ENCODE results near the gene MEIS1.

The MEIS1 gene

DNA sequence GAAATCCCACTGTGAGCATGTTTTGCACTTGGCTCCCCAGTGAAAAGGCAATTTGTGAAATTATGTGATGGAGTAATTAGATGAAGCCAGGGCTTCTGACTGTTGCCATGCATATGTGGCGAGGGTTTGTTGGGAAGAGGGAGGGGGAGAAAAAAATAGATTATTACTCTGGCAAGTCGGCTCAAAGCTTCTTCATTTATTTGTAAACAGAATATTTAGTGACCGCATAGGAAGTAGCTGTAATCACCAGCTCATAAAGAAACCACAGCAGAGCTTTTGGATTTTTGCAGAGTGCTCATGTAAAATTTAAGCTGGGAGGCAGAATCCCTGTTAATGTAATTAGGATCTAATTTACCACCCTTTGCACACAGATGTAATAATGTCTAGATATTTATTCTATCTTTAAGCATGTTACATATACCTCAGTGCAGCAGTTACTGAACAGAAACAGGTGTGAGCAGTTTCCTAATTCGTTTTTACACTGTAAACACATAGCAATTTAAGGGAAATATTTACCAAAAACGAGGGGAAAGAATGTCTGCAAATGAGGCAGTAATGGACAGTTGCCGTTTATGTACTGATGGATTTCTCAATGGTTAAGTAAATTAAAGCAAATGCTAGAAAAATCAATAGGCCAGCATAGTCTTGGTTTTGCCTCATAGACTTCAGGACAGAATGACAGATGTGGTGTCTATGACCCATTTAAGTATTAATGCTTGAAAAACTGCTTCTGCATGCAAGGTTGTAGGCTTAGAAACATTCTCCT lies 87.9 kb downstream of the MEIS1 start:
- CTCF ChIA-PET, result no interaction called here
- POLR2A ChIA-PET (ENCODE audit: low non-redundant PET), result no interaction called here
- no peak overlapping the region for H3K27ac ChIP-seq
- TF ChIP-seq CTCF (conservative IDR thresholded peaks at IDR 0.05; ENCODE audit: low read depth), result no peak
- DNase-seq (ENCODE audit: low spot score), result no peak

DNA sequence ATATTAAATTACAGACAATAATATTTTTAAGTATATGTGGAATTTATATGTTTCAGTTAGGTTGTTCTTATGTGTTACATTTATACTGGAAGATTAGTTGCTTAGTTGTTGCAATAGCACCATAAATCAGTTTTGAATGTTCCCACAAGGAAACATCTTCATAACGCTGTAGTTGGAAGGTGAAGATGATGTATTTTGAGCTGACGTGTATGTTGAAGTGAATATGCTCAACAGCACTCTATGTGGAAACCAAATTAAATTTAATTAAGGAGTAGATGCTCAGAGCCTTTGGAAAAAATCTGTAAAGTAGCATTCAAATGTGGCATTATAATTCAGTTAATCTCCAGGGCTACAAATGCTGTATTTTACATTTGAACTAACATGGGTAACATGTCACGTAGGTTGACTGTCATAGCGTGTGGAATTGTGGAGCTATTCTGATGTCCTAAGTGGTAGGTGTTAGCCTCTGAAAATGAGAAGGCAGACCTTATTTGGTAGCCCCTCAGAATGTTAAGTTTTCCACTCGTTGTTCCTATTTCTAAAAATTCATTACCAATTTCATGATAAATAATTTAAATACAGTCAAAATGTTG lies 88.5 kb downstream of the MEIS1 start:
- H3K27ac ChIP-seq, result no peak overlapping the region
- POLR2A ChIA-PET (ENCODE audit: low non-redundant PET), result no interaction called here
- CTCF ChIA-PET, result no interaction called here
- TF ChIP-seq CTCF (conservative IDR thresholded peaks at IDR 0.05; ENCODE audit: low read depth), result no peak
- no peak for DNase-seq (ENCODE audit: low spot score)

- POLR2A ChIA-PET (ENCODE audit: low non-redundant PET), result no interaction called here
- H3K27ac ChIP-seq, result no peak overlapping the region
- TF ChIP-seq CTCF (conservative IDR thresholded peaks at IDR 0.05; ENCODE audit: low read depth), result no peak
- CTCF ChIA-PET, result no interaction called here
- no peak for DNase-seq (ENCODE audit: low spot score)
Observed at GRCh38 chr2:66523990-66524389, 89.1 kb downstream of the MEIS1 start.

DNA sequence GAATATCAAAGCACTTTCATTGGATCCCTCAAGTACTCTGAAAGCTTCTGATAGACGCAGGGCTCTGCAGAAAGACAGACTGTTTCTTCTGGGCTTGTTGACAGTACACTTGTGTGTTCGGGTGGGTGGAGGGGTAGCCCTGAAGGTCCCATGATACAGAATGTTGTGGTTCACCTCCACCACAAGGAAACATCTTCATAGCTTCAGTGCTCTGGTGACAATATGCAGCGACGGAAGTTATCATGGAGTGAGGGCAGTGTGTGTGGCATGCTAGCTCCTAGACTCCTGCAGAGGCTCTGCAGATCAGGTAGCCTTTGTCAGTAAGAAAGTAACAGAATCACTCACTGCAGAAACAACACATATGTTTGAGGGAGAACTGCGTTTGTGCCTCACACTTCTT lies 90.7 kb downstream of the MEIS1 start:
- no peak for TF ChIP-seq CTCF (conservative IDR thresholded peaks at IDR 0.05; ENCODE audit: low read depth)
- no peak overlapping the region for H3K27ac ChIP-seq
- ChIA-PET POLR2A (ENCODE audit: low non-redundant PET) (no interaction called here), CTCF (no interaction called here)
- DNase-seq (ENCODE audit: low spot score), result no peak

DNA sequence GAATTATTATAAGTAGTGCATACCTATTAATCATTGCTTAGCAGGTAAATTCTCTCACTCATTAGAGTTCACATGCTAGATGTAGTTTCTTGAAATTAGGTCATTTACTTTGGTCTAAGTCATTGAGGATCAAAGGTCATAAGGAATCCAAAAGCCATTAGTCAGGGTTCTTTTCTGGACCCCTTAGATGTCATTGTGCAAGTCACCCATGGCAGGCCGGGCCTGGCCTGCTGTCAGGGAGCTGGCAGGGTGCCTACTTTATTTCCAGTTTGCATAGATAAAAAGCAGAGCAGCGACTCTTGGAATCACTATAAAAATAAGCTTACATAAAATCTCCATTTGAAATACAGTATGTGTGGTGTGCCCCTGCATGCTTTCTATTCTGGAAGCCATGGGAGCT lies 91.3 kb downstream of the MEIS1 start:
- TF ChIP-seq CTCF (conservative IDR thresholded peaks at IDR 0.05; ENCODE audit: low read depth), result no peak
- no peak overlapping the region for H3K27ac ChIP-seq
- POLR2A ChIA-PET (ENCODE audit: low non-redundant PET), result no interaction called here
- CTCF ChIA-PET, result no interaction called here
- no peak for DNase-seq (ENCODE audit: low spot score)

GRCh38 chr2:66528974-66529724 lies 94.2 kb downstream of the MEIS1 start:
- no peak for TF ChIP-seq CTCF (conservative IDR thresholded peaks at IDR 0.05; ENCODE audit: low read depth)
- H3K27ac ChIP-seq, result no peak overlapping the region
- DNase-seq (ENCODE audit: low spot score), result no peak
- ChIA-PET CTCF (interaction anchor here (0.6 to 0.7 kb wide), 2 partner anchors 13 to 61 kb away, joined by 3 read pairs; no protein-coding TSS in a partner anchor), POLR2A (ENCODE audit: low non-redundant PET) (no interaction called here)

All from RWPE1 (cell line).